Measurements from ENCODE around the gene SMYD1. TPM values are rescaled to one million over a fixed set of nuclear protein-coding genes. Genes with fewer than 3 reads are reported as not detected.

SMYD1 gene
- total RNA-seq, 2 experiments from 2014 or later: not detected

DNA sequence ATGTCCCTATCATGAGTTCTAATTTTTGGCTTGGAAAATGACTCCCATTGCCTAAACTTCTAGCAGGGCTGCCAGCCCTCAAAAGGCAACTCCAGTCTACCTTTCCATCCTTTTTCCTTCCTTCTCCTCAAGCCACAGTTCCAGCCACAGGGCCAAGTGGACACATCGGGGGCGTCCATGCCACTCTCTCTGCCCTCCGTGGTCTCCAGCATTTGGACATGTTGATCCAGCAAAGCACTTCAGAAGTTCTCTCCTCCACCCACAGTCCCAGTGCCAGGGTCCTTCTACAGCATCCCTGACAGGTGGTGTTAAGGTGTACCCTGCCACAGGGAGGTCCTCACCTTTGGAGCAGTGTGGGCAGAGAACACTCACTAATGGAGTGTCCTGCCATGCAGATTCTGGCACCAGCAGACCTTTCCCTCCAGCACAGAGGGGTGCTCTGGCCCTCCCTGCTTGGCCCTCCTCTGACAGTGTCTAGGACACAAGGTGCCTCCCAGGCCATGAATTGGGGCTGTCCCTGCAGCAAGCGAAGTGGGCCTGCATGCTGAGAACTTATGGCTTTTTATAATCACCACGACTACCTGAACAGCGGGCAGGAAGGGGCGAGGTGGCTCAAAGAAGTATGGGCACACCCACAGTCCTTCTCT lies 61.8 kb downstream of the SMYD1 start:
- intact Hi-C loops (cut with micrococcal nuclease): no loop called here
- Mint-ChIP-seq H3K27ac (no peak overlapping the region), H3K4me3 (no peak overlapping the region), H3K36me3 (ENCODE audit: low read depth) (no peaks in the 10 kb centered on the region), H3K9me3 (no peaks in the 10 kb centered on the region), H3K27me3 (no peaks in the 10 kb centered on the region), H3K4me1 (ENCODE audit: low read depth) (no peaks in the 10 kb centered on the region)
- no peak for DNase-seq
- ChIA-PET CTCF (interaction anchor here (1.6 to 2.2 kb wide), 2 partner anchors 31 to 69 kb away, joined by 3 to 10 read pairs; no protein-coding TSS in a partner anchor), POLR2A (interaction anchor here (1.0 kb wide), 1 partner anchor 10 kb away, joined by 3 read pairs; no protein-coding TSS in a partner anchor)
- TF ChIP-seq, protein P1, sequence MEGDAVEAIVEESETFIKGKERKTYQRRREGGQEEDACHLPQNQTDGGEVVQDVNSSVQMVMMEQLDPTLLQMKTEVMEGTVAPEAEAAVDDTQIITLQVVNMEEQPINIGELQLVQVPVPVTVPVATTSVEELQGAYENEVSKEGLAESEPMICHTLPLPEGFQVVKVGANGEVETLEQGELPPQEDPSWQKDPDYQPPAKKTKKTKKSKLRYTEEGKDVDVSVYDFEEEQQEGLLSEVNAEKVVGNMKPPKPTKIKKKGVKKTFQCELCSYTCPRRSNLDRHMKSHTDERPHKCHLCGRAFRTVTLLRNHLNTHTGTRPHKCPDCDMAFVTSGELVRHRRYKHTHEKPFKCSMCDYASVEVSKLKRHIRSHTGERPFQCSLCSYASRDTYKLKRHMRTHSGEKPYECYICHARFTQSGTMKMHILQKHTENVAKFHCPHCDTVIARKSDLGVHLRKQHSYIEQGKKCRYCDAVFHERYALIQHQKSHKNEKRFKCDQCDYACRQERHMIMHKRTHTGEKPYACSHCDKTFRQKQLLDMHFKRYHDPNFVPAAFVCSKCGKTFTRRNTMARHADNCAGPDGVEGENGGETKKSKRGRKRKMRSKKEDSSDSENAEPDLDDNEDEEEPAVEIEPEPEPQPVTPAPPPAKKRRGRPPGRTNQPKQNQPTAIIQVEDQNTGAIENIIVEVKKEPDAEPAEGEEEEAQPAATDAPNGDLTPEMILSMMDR (IDR thresholded peaks at IDR 0.05): no peak
- no peak for ATAC-seq

DNA sequence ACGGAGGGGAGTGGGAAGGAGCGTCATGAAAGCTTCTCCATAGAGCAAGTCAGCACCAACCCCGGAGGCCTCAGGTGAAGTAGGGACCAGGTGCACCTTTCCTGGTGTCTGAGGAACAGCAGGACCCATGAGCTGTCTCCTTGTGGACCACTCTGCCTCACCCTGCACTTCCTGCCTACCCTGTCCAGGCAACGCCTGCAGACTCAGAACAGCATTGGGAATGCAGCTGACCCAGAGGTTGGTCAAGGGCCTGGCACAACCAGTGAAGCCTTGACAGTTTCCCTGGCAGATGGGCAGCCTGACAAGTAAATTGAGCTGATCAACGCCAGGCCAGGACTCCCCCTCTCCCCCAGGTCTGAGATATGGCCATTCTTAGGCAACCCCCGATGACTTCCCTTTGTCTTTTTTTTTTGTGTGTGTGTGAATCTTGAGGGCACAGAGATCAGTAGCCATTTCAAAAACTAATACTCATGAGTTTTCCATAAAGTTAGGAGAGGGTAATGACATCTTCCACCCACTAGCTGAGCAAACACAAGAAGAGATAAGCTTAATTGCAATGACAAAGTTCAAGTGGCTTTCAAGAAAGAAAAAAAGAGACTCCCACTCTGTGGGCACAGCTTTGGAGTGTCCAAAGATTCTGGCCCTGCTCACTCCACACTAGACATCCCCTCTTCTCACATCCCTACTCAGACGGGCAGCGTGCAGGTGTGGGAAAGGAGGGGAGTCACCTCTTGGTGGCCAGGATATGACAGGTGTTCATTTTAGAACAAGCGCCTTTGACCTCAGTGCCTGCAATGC lies 63.8 kb downstream of the SMYD1 start:
- Mint-ChIP-seq H3K9me3 (no peaks in the 10 kb centered on the region), H3K27ac (no peak overlapping the region), H3K27me3 (peaks cover 6% of the 10 kb centered on the region), H3K4me1 (ENCODE audit: low read depth) (no peaks in the 10 kb centered on the region), H3K36me3 (ENCODE audit: low read depth) (no peaks in the 10 kb centered on the region), H3K4me3 (no peak overlapping the region)
- CTCF ChIA-PET: interaction anchor here (1.6 to 2.2 kb wide), 2 partner anchors 29 to 71 kb away, joined by 3 to 10 read pairs; no protein-coding TSS in a partner anchor
- DNase-seq: no peak
- TF ChIP-seq, protein P1 (IDR thresholded peaks at IDR 0.05): no peak
- no peak for ATAC-seq
- POLR2A ChIA-PET: interaction anchor here (1.2 kb wide), 1 partner anchor 38 kb away, joined by 3 read pairs; the partner anchor contains the start of gene THNSL2
- intact Hi-C loops (cut with micrococcal nuclease): no loop called here

DNA sequence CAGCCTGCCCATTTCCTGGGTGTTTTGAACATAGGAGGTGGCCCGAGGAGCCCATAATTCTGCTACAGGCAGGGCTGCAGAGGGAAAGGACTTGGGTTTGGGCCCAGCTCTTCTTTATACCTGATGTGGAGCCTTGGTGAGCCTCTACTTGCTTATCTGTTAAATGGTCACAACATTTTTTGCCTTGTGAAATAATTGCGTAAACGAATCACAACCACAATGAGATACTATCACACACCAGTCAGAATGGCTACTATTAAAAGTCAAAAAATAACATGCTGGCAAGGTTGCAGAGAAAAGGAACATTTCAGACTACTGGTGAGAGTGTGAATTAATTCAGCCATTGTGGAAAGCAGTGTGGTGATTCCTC lies 64.4 kb downstream of the SMYD1 start:
- POLR2A ChIA-PET: no interaction called here
- no peaks in the 10 kb centered on the region for H3K9me3 Mint-ChIP-seq
- DNase-seq (no peak), ATAC-seq (no peak)
- peaks cover 10% of the 10 kb centered on the region for H3K27me3 Mint-ChIP-seq
- intact Hi-C loops (cut with micrococcal nuclease): no loop called here
- H3K36me3 Mint-ChIP-seq (ENCODE audit: low read depth): no peaks in the 10 kb centered on the region
- no peaks in the 10 kb centered on the region for H3K4me1 Mint-ChIP-seq (ENCODE audit: low read depth)
- no peak overlapping the region for H3K4me3 Mint-ChIP-seq
- CTCF ChIA-PET: interaction anchor here (2.2 kb wide), 1 partner anchor 71 kb away, joined by 10 read pairs; no protein-coding TSS in a partner anchor
- TF ChIP-seq, protein P1 (IDR thresholded peaks at IDR 0.05): no peak
- H3K27ac Mint-ChIP-seq: no peak overlapping the region

DNA sequence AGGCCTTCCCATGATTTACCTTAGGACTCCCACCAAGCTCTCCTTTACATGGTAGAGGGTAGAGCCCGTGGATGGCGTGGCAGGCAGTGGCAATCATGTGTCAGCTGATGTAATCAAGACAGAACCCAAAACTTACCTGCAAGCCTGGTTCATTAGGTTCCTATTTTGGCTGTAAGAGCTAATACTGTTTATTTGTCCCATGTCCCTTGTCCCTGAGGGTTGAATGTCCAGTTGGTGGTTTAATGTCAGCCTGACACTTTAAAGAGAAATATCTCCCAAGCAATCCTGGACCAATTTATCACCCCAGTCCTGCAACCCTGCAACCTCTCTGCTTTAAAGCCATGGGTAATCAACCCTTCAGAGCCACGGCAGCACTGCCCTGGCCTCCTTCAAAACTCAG lies 66.2 kb downstream of the SMYD1 start:
- no peak for ATAC-seq
- POLR2A ChIA-PET: no interaction called here
- intact Hi-C loops (cut with micrococcal nuclease): no loop called here
- TF ChIP-seq, protein P1 (IDR thresholded peaks at IDR 0.05): no peak
- no peaks in the 10 kb centered on the region for H3K36me3 Mint-ChIP-seq (ENCODE audit: low read depth)
- H3K27ac Mint-ChIP-seq: no peak overlapping the region
- H3K9me3 Mint-ChIP-seq: no peaks in the 10 kb centered on the region
- H3K4me1 Mint-ChIP-seq (ENCODE audit: low read depth): no peaks in the 10 kb centered on the region
- no peak overlapping the region for H3K4me3 Mint-ChIP-seq
- H3K27me3 Mint-ChIP-seq: peaks cover 12% of the 10 kb centered on the region
- no peak for DNase-seq
- CTCF ChIA-PET: interaction anchor here (1.4 to 2.0 kb wide), 2 partner anchors 26 to 73 kb away, joined by 4 to 8 read pairs; no protein-coding TSS in a partner anchor

DNA sequence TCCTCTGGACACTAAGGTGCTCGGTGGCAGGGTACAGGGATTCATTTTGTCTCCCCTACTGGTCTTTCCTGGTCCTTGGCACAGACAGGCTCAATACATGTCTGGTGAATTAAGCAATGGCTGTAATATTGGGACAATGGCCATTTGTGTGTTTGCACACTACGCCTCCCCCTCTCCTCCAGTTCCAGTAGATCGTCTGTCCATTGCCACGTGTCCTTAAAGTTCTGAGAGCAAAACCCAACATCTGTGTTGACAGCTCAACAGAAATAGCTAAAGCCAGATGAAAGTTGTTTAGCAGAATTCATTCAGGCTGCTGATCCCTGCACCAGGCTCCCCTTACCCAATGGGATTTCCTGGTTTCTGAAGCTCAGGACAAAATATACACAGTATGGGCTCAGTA lies 69.2 kb downstream of the SMYD1 start:
- DNase-seq (no peak), ATAC-seq (no peak)
- peaks cover 16% of the 10 kb centered on the region for H3K27me3 Mint-ChIP-seq
- no peaks in the 10 kb centered on the region for H3K4me1 Mint-ChIP-seq (ENCODE audit: low read depth)
- intact Hi-C loops (cut with micrococcal nuclease): no loop called here
- H3K36me3 Mint-ChIP-seq (ENCODE audit: low read depth): no peaks in the 10 kb centered on the region
- CTCF ChIA-PET: interaction anchor here (1.1 kb wide), 1 partner anchor 77 kb away, joined by 4 read pairs; no protein-coding TSS in a partner anchor
- TF ChIP-seq, protein P1 (IDR thresholded peaks at IDR 0.05): no peak
- H3K9me3 Mint-ChIP-seq: peaks cover 1% of the 10 kb centered on the region
- POLR2A ChIA-PET: no interaction called here
- no peak overlapping the region for H3K27ac Mint-ChIP-seq
- H3K4me3 Mint-ChIP-seq: no peak overlapping the region

Data from activated CD8-positive, alpha-beta T cell treated with anti-CD3 and anti-CD28 coated beads for 36 hours (primary cell).